GM12878 (cell line): ENCODE results near the gene BTBD1. TPM values are rescaled to one million over a fixed set of nuclear protein-coding genes. Genes with fewer than 3 reads are reported as not detected.
"Not testable (repeated sequence)": the region's sequence is repeated elsewhere in the genome, so short reads cannot be mapped to it uniquely, and the experiment has no call there.

Source experiments
- ATAC-seq: fragments of 200-7000 bp; cut with Tn5 transposase; 3 replicates; pipeline ENCODE4 v1.9.1; 2020; ENCODE audit warnings: mild to moderate bottlenecking, moderate library complexity
- BruUV-seq: library from RNA; stranded (reverse); fragments of 400-500 nt; replicated peaks from 2 replicates; lab custom pipeline; 2021; lab: Mats Ljungman, UMichigan
- CTCF ChIA-PET: fragments of 300-600 bp; sonication (Branson Sonifier 250); formaldehyde crosslinking; extraction: SDS; loops from one replicate; lab custom pipeline; 2021; ENCODE audit warnings: inconsistent platforms; lab: Yijun Ruan, JAX
- POLR2A ChIA-PET: fragments of 350-600 bp; formaldehyde crosslinking; extraction: SDS; loops from one replicate; lab custom pipeline; 2021; ENCODE audit warnings: inconsistent platforms; lab: Charles Lee
- RAD21 ChIA-PET: fragments of 300-600 bp; sonication (Branson Sonifier 250); formaldehyde crosslinking; loops from one replicate; lab custom pipeline; 2023; ENCODE audit warnings: antibody characterized with exemption; ENCODE audit not compliant: unreplicated experiment; lab: Charles Lee
- SMC1A ChIA-PET: fragments of 300-600 bp; sonication (Branson Sonifier 250); formaldehyde crosslinking; loops from one replicate; lab custom pipeline; 2023; ENCODE audit not compliant: unreplicated experiment, uncharacterized antibody; lab: Charles Lee
- DNase-seq: peaks from one replicate; pipeline ENCODE4 v3.0.0-alpha.2; 2011; ENCODE audit warnings: low read depth, low spot score
- FAIRE-seq: peaks from 3 replicates; lab custom pipeline; 2011; peaks lifted over from hg19 to GRCh38; lab: Jason Lieb, UNC
- H2AFZ ChIP-seq: 2 replicates; pipeline ENCODE4 v1.6.0; 2011; ENCODE audit warnings: low read depth, low read length, control low read depth; ENCODE audit not compliant: control insufficient read depth
- H3K27ac ChIP-seq: 2 replicates; pipeline ENCODE4 v1.5.1; 2011; ENCODE audit warnings: control low read depth; ENCODE audit not compliant: control insufficient read depth, insufficient read depth
- H3K27me3 ChIP-seq, 2 experiments: replicated peaks in 1 of 2; 2 replicates each; pipeline versions ENCODE4 v1.6.0 to v1.6.1; 2011; ENCODE audit warnings: low read length in 1 of 2; ENCODE audit not compliant: control insufficient read depth in 2 of 2, insufficient read depth in 2 of 2
- H3K36me3 ChIP-seq, 2 experiments: 2 replicates each; pipeline ENCODE4 v1.5.1; 2011; ENCODE audit warnings: low read length in 1 of 2; ENCODE audit not compliant: control insufficient read depth in 2 of 2, insufficient read depth in 2 of 2
- H3K4me1 ChIP-seq: 2 replicates; pipeline ENCODE4 v1.6.1; 2011; ENCODE audit warnings: mild to moderate bottlenecking, low read length, moderate library complexity, mixed read lengths; ENCODE audit not compliant: control insufficient read depth, insufficient read depth
- H3K4me2 ChIP-seq: 2 replicates; pipeline ENCODE4 v1.6.0; 2011; ENCODE audit warnings: control low read depth; ENCODE audit not compliant: control insufficient read depth, insufficient read depth
- H3K4me3 ChIP-seq: fragments of 200-600 bp; sonication (generic); 2 replicates; pipeline ENCODE4 v1.5.1; 2016
- H3K79me2 ChIP-seq: 2 replicates; pipeline ENCODE4 v1.6.0; 2011; ENCODE audit warnings: low read length; ENCODE audit not compliant: control insufficient read depth, insufficient read depth
- H3K9ac ChIP-seq: 2 replicates; pipeline ENCODE4 v1.8.0; 2011; ENCODE audit warnings: low read length, control low read depth, mixed read lengths; ENCODE audit not compliant: control insufficient read depth, insufficient read depth
- H3K9me3 ChIP-seq: replicated peaks from 3 replicates; pipeline ENCODE4 v1.5.1; 2011; ENCODE audit warnings: mild to moderate bottlenecking, low read length; ENCODE audit not compliant: control insufficient read depth, insufficient read depth
- H4K20me1 ChIP-seq: 2 replicates; pipeline ENCODE4 v1.6.0; 2011; ENCODE audit not compliant: control insufficient read depth, insufficient read depth
- ATF2 ChIP-seq: IDR thresholded peaks from 2 replicates; pipeline ENCODE4 v1.6.1; 2012; ENCODE audit warnings: low read length, inconsistent platforms
- CBX3 ChIP-seq: fragments of 200-600 bp; sonication (generic); IDR thresholded peaks from 2 replicates; pipeline ENCODE4 v1.6.1; 2016; ENCODE audit warnings: low read depth, borderline replicate concordance
- HDGF ChIP-seq: fragments of 450-650 bp; IDR thresholded peaks from 2 replicates; pipeline ENCODE4 v1.6.1; 2016; ENCODE audit warnings: antibody characterized with exemption
- MYC ChIP-seq: IDR thresholded peaks from 2 replicates; pipeline ENCODE4 v1.6.1; 2011; ENCODE audit warnings: mild to moderate bottlenecking, low read length, moderate library complexity, inconsistent platforms; ENCODE audit not compliant: insufficient read depth, insufficient replicate concordance, insufficient read length, severe bottlenecking
- RELA ChIP-seq: fragments of 450-650 bp; IDR thresholded peaks from 2 replicates; pipeline ENCODE4 v1.8.0; 2014; ENCODE audit warnings: borderline replicate concordance; ENCODE audit not compliant: partially characterized antibody
- SREBF2 ChIP-seq: IDR thresholded peaks from 2 replicates; pipeline ENCODE4 v1.6.1; 2012; ENCODE audit warnings: mild to moderate bottlenecking, low read length
- ZBED1 ChIP-seq: IDR thresholded peaks from 2 replicates; pipeline ENCODE4 v1.6.1; 2016; ENCODE audit warnings: borderline replicate concordance
- ZBTB4 ChIP-seq: fragments of 450-650 bp; formaldehyde crosslinking; IDR thresholded peaks from 2 replicates; pipeline ENCODE4 v1.4.0; 2022; ENCODE audit warnings: mild to moderate bottlenecking, moderate library complexity
- ZSCAN29 ChIP-seq: fragments of 450-650 bp; IDR thresholded peaks from 2 replicates; pipeline ENCODE4 v1.6.1; 2017; ENCODE audit warnings: mild to moderate bottlenecking, moderate library complexity
- WGBS: methylation state at CpG from one replicate; pipeline ENCODE4 v1.1.6; 2016; ENCODE audit warnings: low lambda C conversion rate; ENCODE audit not compliant: insufficient replicate concordance, insufficient coverage; ENCODE audit errors: missing lambda C conversion rate; 5-methylcytosine and 5-hydroxymethylcytosine counted together
- in situ Hi-C: fragments of 300-500 bp; cut with MboI; formaldehyde crosslinking; loops from 9 replicates; pipeline ENCODE4 v1.14.3; 2018; ENCODE audit warnings: mixed read lengths
- intact Hi-C: fragments of 100-400 bp; cut with micrococcal nuclease; formaldehyde crosslinking; loops from one replicate; pipeline ENCODE4 v1.14.2; 2022; ENCODE audit not compliant: unreplicated experiment
- polyA plus RNA-seq, 11 experiments: library from polyadenylated mRNA; depleted of rRNA in 4 of 11; unstranded in 6 of 11; stranded (reverse) in 5 of 11; fragments of >200 nt; fragmentation: Nextera tagmentation in 4 of 11; fragmentation: Illumina TruSeq in 1 of 11; extraction: Ambion mirVana in 4 of 11; extraction: Trizol in 1 of 11; gene quantifications; 1 replicate in 1 of 11; 2 replicates in 10 of 11; pipeline versions ENCODE4 v1.2.1 to v1.2.3, GENCODE V29; 2011 to 2016; ENCODE audit warnings: inconsistent platforms in 2 of 11, missing spikeins in 2 of 11, low read depth in 1 of 11
- total RNA-seq, 4 experiments: library from RNA; depleted of rRNA in 3 of 4; stranded (reverse); fragments of >200 nt in 3 of 4; fragmentation: Illumina TruSeq in 1 of 4; extraction: Trizol in 1 of 4; gene quantifications; 2 replicates each; pipeline versions ENCODE4 v1.2.1 to v1.2.3, GENCODE V29; 2013 to 2021

BTBD1 gene
- total and polyA plus RNA-seq, 10 of the 15 experiments (the other 5 are each of a cell fraction or from before 2014, with no cell fraction given), result 17.5 to 90.4 (median 73.1) TPM

GRCh38 chr15:83039206-83039605, 27.8 kb downstream of the BTBD1 start (continued):
- TF ChIP-seq SREBF2 (no peak), ZSCAN29 (no peak), CBX3 (no peak), MYC (no peak), HDGF (no peak), ATF2 (no peak), ZBED1 (no peak)

- no peak for ATAC-seq
- no peak for FAIRE-seq
These were observed 30.8 kb downstream of the BTBD1 start for GRCh38 chr15:83036253-83036652.

GRCh38 chr15:83031234-83031633, 35.8 kb downstream of the BTBD1 start:
- H3K27ac ChIP-seq, in situ Hi-C loops, BruUV-seq, intact Hi-C loops, H3K9me3 ChIP-seq, CTCF ChIA-PET, ATAC-seq, DNase-seq, RAD21 ChIA-PET, H3K4me2 ChIP-seq, FAIRE-seq, SMC1A ChIA-PET, H3K4me1 ChIP-seq, H4K20me1 ChIP-seq, POLR2A ChIA-PET, H3K4me3 ChIP-seq, H3K27me3 ChIP-seq, H2AFZ ChIP-seq, H3K9ac ChIP-seq: not testable (repeated sequence)
- Histone ChIP-seq H3K79me2 (peaks cover 25% of the 10 kb centered on the region), H3K36me3 (peaks cover 10 to 31% of the 10 kb centered on the region in 2 experiments)
- 88% methylated on average over 6 of the region's 6 CpGs for WGBS

More at GRCh38 chr15:83036253-83036652, 30.8 kb downstream of the BTBD1 start:
- POLR2A ChIA-PET, result interaction anchor here (0.6 kb wide), 1 partner anchor 358 kb away, joined by 5 read pairs; no protein-coding TSS in a partner anchor
- Histone ChIP-seq H3K27me3 (no peaks in the 10 kb centered on the region), H2AFZ (no peak overlapping the region), H3K4me3 (no peak overlapping the region), H3K4me1 (no peaks in the 10 kb centered on the region), H3K36me3 (peaks cover 4 to 26% of the 10 kb centered on the region in 2 experiments), H4K20me1 (no peaks in the 10 kb centered on the region), H3K9me3 (peaks cover 5% of the 10 kb centered on the region; the same call in 2 of the 3 replicates), H3K9ac (no peak overlapping the region), H3K4me2 (no peak overlapping the region), H3K79me2 (peaks cover 44% of the 10 kb centered on the region), H3K27ac (no peak overlapping the region)
- RAD21 ChIA-PET, result no interaction called here
- SMC1A ChIA-PET, result no interaction called here
- CTCF ChIA-PET, result no interaction called here
- no TSS peak for BruUV-seq
- WGBS, result 96% methylated on average over 6 of the region's 6 CpGs
- in situ Hi-C loops, result no loop called here
- TF ChIP-seq ZBTB4 (CRISPR knock-in tag), result no peak
- no peak for TF ChIP-seq RELA
- no peak for DNase-seq
- intact Hi-C loops, result no loop called here
